Limb (tissue), 2 donors: Measurements from ENCODE around the gene MFNG.
A peak's percentile ranks its signal among the peaks of the same experiment; 100 is the strongest.

ENCODE experiments used
- DNase-seq, 2 donors: peaks; one replicate each; pipeline ENCODE4 v3.0.0-alpha.2; 2016; ENCODE audit errors: extremely low spot score in 2 of 2

Gene MFNG

DNA sequence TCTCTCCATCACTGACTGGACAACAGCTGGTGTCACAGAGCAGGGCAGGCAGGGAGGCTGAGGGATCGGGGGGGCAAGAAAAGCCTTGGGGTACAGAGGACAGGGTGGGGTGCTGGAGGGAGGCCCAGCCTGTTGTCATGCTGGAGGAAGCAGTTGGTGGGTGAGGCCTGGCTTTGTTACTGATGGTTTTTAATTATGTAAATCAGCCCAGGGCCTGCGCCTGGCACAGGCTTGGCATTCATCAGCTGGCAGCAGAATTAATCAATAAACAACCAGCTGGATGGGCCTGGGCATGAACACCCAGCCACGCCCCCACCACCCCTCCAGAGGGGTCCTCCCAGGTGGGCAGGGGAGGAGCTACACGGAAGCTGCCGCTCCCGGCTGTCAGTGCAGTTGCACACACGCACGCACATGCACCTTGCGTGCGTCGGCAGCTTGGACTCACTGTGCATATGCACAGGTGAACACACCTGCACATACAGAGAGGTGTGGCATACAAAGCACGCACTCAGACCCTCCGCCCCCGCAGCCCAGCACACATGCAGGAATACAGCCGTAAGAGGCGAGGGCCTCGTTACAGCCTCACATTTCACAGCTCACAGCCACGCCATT is 37.6 kb downstream of the MFNG start:
- peak in 1 of 2 donors; percentile 58 for DNase-seq

DNA sequence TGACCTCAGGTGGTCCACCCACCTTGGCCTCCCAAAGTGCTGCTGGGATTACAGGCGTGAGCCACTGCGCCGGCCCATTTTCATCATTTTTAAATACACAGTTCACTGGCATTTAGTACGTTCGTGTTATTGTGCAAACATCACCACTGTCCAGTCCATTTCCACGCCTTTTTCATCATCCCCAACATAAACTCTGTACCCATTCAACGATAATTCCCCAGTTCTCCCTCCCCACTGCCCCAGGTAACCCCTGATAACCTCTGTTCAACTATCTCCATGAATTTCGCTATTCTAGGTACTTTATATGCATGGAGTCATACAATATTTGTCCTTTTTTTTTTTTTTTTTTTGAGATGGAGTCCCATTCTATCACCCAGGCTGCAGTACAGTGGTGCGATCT is 40.7 kb downstream of the MFNG start:
- no peak for DNase-seq

DNA sequence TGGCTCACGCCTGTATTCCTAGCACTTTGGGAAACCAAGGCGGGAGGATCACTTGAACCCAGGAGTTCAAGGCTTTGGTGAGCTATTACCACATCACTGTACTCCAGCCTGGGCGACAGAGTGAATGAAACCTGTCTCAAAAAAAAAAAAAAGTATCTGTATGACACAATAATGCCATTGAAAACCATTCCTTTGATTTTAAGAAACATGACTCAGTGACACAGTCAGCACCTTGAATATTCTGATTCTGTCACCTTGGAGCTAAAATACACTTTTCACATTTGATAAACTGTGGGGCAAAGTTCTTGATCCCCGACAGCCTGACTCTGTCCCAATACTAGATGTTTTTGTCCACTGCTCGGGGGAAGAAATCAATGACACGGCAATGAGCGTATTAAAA is 42.2 kb downstream of the MFNG start:
- no peak for DNase-seq

DNA sequence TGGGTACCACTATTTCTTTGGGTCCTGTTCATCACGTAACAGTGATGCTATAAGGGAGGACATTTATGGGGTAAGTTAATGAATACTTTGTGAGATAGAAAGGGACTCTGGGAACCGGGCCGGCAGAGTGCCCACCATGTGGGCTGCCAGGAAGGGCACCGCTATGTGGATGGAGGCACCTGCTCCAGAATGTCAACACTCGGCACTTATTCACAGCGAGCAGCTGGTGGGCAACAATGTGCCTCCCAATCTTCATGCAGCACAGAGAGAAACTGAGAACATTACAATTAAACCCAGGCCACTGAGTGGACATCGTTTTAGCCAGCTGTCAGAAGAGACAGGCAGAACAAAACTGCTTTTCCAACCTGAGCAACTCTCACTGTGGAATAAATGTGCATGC is 43.1 kb downstream of the MFNG start:
- peak in 1 of 2 donors; percentile 23 for DNase-seq

DNA sequence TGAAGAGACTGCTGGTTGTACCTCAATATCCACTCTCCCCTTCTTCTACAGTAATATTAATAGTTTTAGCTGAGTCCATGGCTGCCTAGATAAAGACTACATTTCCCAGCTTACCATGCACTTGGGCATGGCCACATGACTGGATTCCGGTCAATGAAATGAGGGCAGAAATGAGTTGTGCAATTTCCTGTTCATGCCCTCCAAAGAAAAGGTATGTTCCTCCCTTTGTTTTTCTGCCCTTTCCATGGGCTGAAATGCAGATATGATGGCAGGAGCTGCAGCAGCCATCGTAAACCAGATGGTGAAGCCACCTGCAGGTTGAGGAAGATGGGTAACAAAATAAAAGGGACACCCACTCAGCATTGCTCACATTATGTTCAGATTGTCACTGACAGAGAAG is 43.6 kb downstream of the MFNG start:
- no peak for DNase-seq

DNA sequence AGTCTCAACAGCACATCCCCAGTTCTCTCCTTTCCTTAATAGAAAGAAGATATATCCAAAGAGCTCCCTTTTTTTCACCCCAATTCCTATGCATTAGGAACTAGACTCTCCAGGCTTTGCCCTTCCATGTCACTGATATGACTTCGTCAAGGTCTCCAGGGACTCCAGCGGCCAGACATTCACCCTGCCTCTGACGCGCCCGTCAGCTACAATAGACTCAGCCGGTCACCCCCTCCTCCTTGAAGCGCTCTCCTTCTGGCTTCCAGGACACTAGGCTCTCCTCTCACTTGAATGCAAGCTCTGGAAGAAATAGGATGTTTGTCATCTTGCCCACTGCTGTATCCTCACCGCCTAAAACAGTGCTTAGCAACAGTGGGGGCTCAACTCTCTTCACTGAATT is 44.0 kb downstream of the MFNG start:
- DNase-seq: peak in 1 of 2 donors; percentile 18

DNA sequence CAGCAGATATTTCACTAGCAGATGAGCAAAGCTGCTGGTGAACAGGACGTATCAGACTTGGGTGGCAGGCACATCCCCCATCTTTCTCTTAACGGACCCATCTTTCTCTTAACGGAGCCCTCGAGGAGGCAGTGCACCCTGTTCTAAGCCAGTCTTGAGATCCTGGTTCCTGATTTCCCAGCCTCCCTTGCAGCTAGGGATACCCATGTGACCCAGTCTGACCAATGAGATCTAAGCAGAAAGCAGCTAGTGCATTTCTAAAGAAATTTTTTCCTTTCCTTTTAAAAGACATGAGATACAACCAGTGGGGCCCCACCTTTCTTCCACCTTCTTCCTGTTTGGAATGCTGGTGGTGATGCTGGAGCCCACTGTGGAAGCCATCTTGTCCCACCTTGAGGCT is 45.3 kb downstream of the MFNG start:
- no peak for DNase-seq

DNA sequence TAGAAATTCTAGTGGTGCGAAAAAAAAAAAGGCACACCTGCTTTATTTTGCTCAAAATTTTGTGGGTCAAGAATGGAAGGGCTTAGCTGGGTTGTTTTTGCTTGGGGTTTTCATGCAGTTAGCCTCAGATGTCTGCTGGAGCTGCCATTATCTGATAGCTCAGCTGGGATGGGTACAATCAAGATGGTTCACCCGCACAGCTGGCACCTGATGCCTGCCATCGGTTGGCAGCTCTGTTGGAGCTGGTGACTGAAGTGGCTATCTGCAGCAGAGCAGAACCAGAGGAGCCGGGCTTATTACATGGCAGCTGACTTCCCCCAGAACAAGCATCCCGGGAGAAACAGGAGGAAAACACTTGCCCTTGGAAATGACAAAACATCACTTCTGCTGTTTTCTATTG is 46.8 kb downstream of the MFNG start:
- DNase-seq: peak in 1 of 2 donors; percentile 20

DNA sequence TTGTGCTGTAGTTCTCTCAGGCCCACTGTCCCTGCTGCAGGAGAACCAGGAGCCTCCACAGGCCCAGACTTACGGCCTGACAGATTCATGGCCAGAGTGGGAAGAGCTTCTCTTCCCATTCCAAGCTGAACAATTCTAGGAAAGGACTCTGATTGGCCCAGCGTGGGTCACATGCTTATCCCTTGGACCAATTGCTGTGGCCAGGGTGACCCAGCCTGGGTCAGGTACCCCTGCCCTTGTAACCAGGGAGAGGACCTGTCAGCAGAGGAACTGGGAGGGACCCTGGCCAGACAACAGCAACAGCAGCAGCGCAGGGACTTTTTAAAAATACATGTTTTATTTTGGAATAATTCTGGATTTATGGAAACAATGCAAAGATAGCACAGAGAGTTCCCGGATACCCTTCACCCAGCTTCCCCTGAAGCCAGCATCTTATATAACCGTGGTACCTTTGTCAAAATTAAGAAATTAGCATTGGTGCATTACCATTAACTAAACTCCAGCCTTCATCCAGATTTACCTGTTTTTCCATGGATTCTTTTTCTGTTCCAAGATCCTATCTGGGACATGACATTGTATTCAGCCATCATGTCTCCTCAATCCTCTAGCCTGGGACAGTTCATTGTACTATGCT is 50.1 kb downstream of the MFNG start:
- DNase-seq: no peak

DNA sequence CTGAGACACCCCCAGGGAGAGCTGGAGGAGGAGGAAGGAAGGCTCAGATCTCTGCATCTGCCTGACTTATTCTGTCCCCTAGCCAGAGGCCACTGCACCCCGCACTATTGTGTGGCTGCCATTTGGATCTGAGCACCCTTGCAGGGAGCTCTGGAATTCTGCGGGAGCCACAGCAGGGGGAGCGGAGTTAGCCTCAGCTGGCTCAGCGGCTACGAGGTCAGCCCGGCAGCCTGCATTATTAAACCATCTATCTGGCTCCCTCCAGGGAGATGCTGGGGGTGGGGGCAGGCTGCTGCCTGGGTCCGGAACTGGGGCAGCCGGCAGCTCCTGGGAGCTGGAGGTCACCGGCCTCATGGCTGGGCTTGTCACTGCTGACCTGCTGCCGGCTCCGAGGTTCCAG is 52.4 kb downstream of the MFNG start:
- DNase-seq: peak in 1 of 2 donors; percentile 29

DNA sequence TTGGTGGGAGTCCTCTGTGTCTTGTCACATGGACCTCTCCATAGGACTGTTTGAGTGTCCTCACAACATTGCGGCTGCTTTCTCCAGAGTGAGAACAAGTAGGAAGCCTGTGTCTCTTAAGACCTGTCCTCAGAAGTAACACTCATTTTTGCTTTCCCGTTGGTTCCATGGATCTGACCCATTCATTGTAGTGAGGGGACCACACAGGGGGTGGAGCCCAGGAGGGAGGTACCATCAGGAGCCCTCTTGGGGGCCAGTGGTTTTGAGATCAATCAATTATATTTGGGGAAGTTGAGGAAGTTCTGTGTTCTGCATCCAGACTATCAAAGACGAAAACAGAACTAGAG is 53.5 kb downstream of the MFNG start:
- no peak for DNase-seq

DNA sequence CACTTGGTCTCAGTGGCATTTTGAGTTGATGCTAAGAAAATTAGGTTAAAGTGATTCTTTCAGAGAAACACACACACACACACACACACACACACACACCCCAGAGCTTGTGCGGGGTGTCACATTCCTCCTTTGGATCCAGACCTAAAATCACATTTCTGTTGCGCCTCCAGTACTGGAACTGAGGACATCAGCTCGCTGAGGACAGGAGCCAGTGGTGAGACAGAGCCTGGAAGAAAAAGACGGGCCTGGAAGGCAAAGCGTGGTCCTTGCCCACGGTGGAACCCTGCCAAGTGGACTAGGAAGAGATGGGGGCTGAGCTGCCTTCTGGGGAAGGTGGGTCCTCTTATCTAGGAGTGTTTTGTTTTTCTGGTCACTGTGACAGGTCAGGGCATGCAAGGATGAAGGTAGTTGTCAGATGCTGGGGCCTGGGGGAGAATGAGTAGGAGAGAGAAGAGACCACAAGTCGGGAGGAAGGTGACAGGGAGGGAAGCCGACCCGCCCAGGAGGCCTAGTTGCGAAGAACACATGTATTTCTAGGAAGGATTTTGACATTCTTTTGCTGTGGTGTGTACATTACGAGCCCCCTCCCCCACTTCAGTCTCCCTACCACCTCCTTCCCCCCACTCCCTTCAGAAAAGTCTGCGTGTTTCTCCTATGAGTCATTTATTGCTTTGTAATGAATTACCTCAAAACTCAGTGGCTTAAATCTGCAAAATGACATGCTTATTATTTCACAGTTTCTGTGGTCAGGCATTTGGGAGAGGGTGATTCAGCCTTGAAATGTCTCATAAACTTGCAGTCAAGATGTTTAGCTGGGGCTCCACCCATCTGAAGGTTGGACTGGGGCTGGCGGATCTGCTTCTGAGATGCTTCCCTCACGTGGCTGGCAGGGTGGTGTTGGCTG is 54.1 kb downstream of the MFNG start:
- DNase-seq: peak in 1 of 2 donors; percentile 28

DNA sequence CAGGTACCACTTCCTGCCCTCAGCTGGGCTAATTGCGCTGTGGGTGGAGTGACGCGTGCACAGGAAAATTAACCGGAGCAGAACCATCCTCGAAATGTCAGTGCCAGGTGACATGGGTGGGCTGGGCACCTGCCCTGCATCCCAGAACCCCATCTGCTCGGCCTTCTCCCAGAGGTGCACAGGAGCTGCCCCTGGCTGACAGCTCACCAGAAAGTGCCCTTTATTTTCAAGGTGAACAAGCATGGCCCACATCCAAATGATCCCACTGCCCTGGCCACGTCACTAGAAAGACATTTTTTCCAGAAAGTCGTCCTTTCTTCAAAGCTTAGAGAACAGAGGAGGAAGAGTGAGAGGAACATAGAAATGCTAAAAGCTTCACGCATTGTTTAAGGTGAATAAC is 54.8 kb downstream of the MFNG start:
- DNase-seq: peak in 1 of 2 donors; percentile 16

DNA sequence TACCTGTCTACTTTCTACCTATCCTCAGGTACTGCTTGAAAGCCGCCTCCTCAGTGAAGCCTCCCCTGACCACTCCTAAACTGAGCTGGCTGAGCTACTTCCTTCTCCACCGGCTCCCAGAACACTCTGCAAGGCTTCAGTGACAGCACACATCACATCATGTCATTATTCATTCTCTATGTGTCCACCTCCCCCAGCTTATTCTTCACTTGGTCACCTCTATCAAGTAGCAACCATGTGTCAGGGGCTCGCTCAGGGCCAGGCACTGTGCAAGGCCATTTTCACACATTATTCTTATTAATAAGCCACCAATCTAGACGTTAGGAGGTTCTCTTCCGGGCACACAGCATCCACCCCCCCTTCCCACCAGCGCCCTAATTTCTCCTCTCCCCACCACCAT is 55.2 kb downstream of the MFNG start:
- no peak for DNase-seq

DNA sequence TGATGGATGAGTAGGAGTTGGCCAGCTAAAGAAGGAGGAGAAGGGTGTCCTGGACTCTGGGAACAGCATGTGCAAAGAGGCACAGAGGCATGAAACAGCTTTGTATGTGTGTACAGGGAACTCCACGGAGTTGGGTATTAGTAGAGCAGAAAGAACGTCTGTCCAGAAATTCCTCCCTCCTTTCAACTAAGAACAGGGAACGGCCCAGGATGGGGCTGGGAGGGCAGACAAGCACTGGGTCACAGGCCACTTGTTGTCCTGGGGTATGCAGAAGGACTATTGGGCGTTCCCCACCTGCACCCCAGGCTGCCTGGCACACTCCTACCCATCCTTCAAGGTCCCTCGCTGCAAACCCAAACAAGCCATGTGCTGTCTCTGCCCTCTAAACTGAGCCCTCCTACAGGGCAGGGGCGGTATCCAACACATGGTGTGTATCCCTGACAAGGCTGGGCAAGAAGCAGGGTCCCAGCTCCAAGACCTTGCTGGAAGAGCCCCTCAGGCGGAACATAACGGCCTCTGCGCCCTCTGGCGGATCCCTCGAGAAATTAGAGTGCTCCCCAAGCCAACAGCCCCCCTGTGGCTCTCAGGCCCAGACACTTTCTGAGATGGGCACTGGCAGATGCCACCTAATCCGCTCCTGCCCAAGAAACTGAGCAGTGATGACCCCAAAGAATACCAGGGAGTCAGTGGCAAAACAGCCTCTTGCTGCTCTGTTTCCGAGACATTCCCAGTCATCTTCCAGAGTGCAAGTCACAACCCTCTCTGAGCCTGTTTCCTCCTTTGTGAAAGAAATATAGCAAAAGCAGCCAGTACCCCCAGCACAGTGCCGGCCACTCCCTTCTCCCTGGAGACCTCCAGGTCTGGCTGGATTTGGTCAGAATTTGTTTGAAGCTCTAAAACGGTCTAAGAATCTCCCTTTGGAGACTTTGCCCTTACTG is 57.3 kb downstream of the MFNG start:
- peak; percentile 63 to 74 for DNase-seq

DNA sequence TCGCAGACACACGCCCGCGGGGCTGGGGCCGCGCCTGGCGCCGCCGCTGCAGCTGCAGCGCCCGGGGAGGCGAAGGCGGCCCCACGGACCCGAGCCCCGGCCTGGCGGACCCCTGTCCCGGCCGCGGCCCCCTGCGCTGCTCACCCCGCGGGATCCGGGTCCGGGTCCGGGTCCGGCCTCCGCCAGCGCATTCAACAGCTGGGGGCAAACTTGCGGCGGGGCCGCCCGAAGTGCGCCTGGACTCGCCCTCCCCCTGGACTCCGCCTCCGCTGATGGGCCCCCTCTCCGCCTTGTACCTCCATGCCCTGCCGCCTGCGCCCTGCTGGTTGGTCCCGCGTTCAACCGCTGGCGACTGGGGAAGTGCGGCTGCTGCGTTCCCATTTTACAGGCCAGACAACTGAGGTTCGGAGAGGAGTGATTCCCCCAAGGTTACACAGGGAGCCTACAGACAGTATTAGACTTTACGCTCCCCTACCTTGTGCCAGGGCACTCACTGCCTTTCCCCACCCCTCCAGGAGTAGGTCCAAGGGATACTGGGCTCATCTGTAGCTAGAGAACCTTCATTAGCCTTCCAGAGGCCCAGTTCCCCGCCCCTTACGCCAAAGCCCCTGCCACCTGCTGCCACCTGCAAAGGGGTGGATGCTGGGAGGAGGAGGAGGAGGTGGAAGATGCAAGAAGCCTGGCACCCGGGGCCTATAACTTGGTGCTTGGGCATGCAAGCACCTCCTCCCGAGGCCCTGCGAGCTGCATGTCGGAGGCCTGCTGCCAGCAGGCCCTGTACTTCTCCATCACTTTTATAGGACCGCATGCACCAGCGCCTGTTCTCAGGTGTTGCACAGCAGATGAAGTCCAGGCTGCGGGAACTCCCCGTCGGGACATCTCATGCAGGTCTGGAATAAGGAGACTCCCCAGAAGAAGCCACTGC is 58.2 kb downstream of the MFNG start:
- DNase-seq: peak in 1 of 2 donors; percentile 38

DNA sequence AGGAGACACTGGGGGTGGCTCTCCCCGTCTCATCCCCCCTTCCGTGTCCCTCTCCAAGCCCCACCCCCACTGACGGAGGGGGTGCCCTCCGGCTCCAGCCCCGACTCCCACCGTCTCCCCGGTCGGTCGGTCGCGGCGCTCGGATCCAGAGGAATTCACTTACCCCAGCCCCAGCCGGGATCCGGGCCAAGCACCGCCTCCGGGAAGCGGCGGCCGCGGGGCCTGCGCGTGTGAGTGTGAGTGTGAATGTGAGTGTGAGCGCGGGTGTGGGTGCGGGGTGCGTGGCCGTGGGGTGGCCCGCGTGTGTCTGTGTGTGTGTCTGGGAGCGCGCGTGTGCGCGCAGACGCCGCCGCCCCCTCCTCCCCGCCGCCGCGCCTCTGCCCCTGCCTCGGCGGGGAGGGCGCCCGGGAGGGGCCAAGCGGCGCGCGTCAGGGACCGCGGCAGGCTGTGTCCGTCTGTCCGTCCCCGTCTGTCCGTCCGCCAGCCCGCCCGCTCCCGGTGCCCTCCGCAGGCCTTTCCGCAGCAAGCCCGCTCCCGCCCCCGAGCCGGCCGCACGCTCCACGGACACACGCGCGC is 59.0 kb downstream of the MFNG start, which contains the start of gene ELFN2:
TSS of gene ELFN2 (minus strand) at position 345 of the 576 bp plus-strand sequence. CDS start 51,945 bp downstream, outside the sequence.
- peak in 1 of 2 donors; percentile 80 for DNase-seq

DNA sequence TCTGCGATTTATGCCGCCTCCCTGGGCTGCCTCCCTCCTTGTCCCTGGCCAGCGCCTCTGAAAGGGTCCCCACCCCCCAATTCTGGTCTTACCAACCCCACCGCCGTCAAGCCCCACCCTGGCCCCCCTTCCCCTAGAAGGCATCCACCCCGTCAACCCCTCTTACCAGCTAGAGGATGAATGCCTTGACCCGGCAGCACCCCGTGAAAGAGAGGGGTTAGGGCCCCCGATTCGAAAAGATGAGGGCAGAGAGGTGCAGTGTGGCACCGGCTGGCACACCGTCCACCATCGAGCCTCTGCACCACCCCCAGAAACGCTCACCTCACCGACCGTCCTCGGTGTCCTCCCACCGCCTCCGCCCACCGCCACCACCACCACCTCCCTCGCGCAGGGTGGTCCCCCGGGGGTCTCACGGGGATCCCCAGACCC is 59.5 kb downstream of the MFNG start:
- no peak for DNase-seq

DNA sequence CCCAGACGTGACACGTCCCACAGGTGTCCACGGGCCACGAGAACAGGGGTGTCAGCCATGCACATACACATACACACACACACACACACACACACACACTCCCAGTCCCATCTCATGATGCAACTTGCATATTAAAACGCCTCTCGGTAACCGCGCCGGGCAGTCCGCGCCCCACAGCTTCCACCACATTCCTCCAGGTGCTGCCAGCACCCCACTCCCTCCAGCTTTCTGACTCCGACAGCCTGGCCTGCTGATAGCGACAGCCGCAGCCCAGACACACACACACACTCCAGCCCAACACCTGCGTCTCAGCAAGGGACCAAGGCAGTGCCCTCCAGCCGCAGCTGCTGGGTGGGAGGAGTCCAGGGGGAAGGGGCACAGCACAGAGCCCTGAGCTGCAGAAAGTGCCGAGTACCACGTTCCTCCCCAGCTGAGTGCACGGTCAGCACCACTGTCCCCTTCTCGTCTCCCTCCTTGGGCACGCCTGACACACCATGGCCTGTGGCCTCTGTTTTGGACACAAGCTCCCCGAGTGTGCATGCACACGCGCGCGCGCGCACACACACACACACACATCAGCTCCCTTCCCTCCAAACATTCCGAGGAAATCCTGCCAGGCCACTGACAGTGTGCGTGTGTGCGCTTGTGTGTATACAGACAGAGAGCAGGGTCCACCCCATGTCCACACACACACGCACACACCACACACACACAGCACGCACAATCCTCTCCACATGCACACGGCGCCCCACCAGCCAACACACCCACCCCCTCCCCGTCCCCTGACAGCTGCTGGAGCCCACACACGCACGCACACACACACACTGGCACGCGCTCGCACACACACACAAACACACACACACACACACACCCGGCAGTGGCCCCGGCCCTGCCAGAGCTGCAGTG is 60.1 kb downstream of the MFNG start:
- peak in 1 of 2 donors; percentile 68 for DNase-seq
